IMR-90 (cell line): ENCODE data around the gene PNMA5. TPM values are rescaled to one million over a fixed set of nuclear protein-coding genes. Genes with fewer than 3 reads are reported as not detected.

Experiments used
- MXI1 ChIP-seq: IDR thresholded peaks from 2 replicates; pipeline ENCODE4 v1.6.1; 2012; ENCODE audit warnings: low read depth, mild to moderate bottlenecking, low read length, moderate library complexity, borderline replicate concordance
- polyA plus RNA-seq, 3 experiments: library from polyadenylated mRNA; depleted of rRNA; stranded (reverse); fragments of >200 nt; gene quantifications; 2 replicates each; pipeline ENCODE4 v1.2.3, GENCODE V29; 2012; ENCODE audit warnings: low replicate concordance in 1 of 3
- total RNA-seq: library from RNA; depleted of rRNA; stranded (reverse); fragments of >200 nt; gene quantifications from 2 replicates; pipeline ENCODE4 v1.2.3, GENCODE V29; 2012; rRNA removed

The PNMA5 gene
- total and polyA plus RNA-seq, 2 of the 4 experiments (the other 2 are of a cell fraction): not detected

- 0 out of 2 replicates have a peak, but pooled peaks have one; percentile 43 for TF ChIP-seq MXI1
Measured at GRCh38 chrX:152941328-152942076, 52.4 kb downstream of the PNMA5 start (continued).

Other genes starting within 250 kb of the PNMA5 start
- not detected in 2 replicates for gene MAGEA2, start 240.3 kb downstream of the PNMA5 start, total RNA-seq
- not detected in 2 replicates for gene MAGEA2, start 240.3 kb downstream of the PNMA5 start, polyA plus RNA-seq (2012; rRNA removed)
- not detected in 2 replicates for gene CSAG3, start 234.9 kb downstream of the PNMA5 start, total RNA-seq
- not detected in 2 replicates for gene CSAG3, start 234.9 kb downstream of the PNMA5 start, polyA plus RNA-seq (2012; rRNA removed)
- gene MAGEA6, start 224.4 kb downstream of the PNMA5 start, total RNA-seq: not detected in 2 replicates
- gene MAGEA6, start 224.4 kb downstream of the PNMA5 start, polyA plus RNA-seq (2012; rRNA removed): not detected in 2 replicates
- 15.8 and 25.8 TPM in 2 replicates for gene CETN2, start 163.4 kb downstream of the PNMA5 start, total RNA-seq
- 31.2 and 34.0 TPM in 2 replicates for gene CETN2, start 163.4 kb downstream of the PNMA5 start, polyA plus RNA-seq (2012; rRNA removed)
- 20.8 and 22.8 TPM in 2 replicates for gene NSDHL, start 163.1 kb downstream of the PNMA5 start, total RNA-seq
- 26.0 and 27.1 TPM in 2 replicates for gene NSDHL, start 163.1 kb downstream of the PNMA5 start, polyA plus RNA-seq (2012; rRNA removed)
- 3.2 and 3.6 TPM in 2 replicates for gene ZNF185, start 96.0 kb downstream of the PNMA5 start, total RNA-seq
- gene ZNF185, start 96.0 kb downstream of the PNMA5 start, polyA plus RNA-seq (2012; rRNA removed): 6.2 and 6.3 TPM in 2 replicates
- not detected in 2 replicates for gene PNMA3, start 62.4 kb upstream of the PNMA5 start, total RNA-seq
- 0.03 TPM in 1 of 2 replicates, not detected in the other for gene PNMA3, start 62.4 kb upstream of the PNMA5 start, polyA plus RNA-seq (2012; rRNA removed)
- gene PNMA6A, start 78.3 kb upstream of the PNMA5 start, total RNA-seq: 0.18 and 0.28 TPM in 2 replicates
- 0.21 and 0.37 TPM in 2 replicates for gene PNMA6A, start 78.3 kb upstream of the PNMA5 start, polyA plus RNA-seq (2012; rRNA removed)
- gene MAGEA1, start 185.2 kb upstream of the PNMA5 start, total RNA-seq: not detected in 2 replicates
- not detected in 2 replicates for gene MAGEA1, start 185.2 kb upstream of the PNMA5 start, polyA plus RNA-seq (2012; rRNA removed)